PC-3 (cell line): Measurements from ENCODE around the gene DNAH17. TPM values are rescaled to one million over a fixed set of nuclear protein-coding genes. Genes with fewer than 3 reads are reported as not detected.

Experiments used
- ATAC-seq: fragments of 200-7000 bp; cut with Tn5 transposase; 2 replicates; pipeline ENCODE4 v1.9.1; 2020; ENCODE audit warnings: mild to moderate bottlenecking, moderate library complexity
- BruUV-seq: library from RNA; stranded (reverse); fragments of 400-500 nt; replicated peaks from 2 replicates; lab custom pipeline; 2021; lab: Mats Ljungman, UMichigan
- CTCF ChIA-PET: fragments of 300-600 bp; sonication (Branson Sonifier 250); formaldehyde crosslinking; loops from one replicate; lab custom pipeline; 2022; ENCODE audit warnings: antibody characterized with exemption; lab: Charles Lee
- POLR2A ChIA-PET: fragments of 300-600 bp; sonication (Branson Sonifier 250); formaldehyde crosslinking; loops from one replicate; lab custom pipeline; 2022; ENCODE audit warnings: antibody characterized with exemption; ENCODE audit not compliant: unreplicated experiment; lab: Charles Lee
- DNase-seq: peaks from one replicate; pipeline ENCODE4 v3.0.0-alpha.2; 2015
- H2AFZ ChIP-seq: fragments of 300-600 bp; sonication (generic); 2 replicates; pipeline ENCODE4 v1.6.0; 2016; ENCODE audit warnings: antibody characterized with exemption, low read length
- H3F3A ChIP-seq: fragments of 300-600 bp; sonication (generic); one replicate; pipeline ENCODE4 v1.6.0; 2017; ENCODE audit warnings: antibody characterized with exemption, low read length, control low read depth, mild to moderate bottlenecking; ENCODE audit not compliant: unreplicated experiment
- H3K27ac ChIP-seq: fragments of 300-600 bp; sonication (generic); 2 replicates; pipeline ENCODE4 v1.5.1; 2016; ENCODE audit warnings: mild to moderate bottlenecking, low read length
- H3K27me3 ChIP-seq: fragments of 300-600 bp; sonication (generic); 2 replicates; pipeline ENCODE4 v1.6.1; 2016; ENCODE audit warnings: low read length, mixed read lengths
- H3K36me3 ChIP-seq: fragments of 300-600 bp; sonication (generic); 2 replicates; pipeline ENCODE4 v1.6.1; 2016; ENCODE audit warnings: low read depth, mixed run types, low read length, mixed read lengths
- H3K4me1 ChIP-seq: fragments of 300-600 bp; sonication (generic); 2 replicates; pipeline ENCODE4 v1.5.1; 2016; ENCODE audit warnings: low read length; ENCODE audit not compliant: insufficient read depth
- H3K4me2 ChIP-seq: fragments of 300-600 bp; sonication (generic); 2 replicates; pipeline ENCODE4 v1.6.0; 2016; ENCODE audit warnings: low read length
- H3K4me3 ChIP-seq: fragments of 300-600 bp; sonication (generic); 2 replicates; pipeline ENCODE4 v1.5.1; 2016; ENCODE audit warnings: mild to moderate bottlenecking, low read length, mixed read lengths
- H3K79me2 ChIP-seq: fragments of 300-600 bp; sonication (generic); 2 replicates; pipeline ENCODE4 v1.6.1; 2017; ENCODE audit warnings: low read length, mixed read lengths
- H3K9ac ChIP-seq: fragments of 300-600 bp; sonication (generic); 2 replicates; pipeline ENCODE4 v1.6.0; 2016; ENCODE audit warnings: mild to moderate bottlenecking, low read length
- H3K9me2 ChIP-seq: fragments of 300-600 bp; sonication (generic); replicated peaks from 2 replicates; pipeline ENCODE4 v1.6.1; 2016; ENCODE audit warnings: mixed run types, low read length, mixed read lengths
- H3K9me3 ChIP-seq: fragments of 300-600 bp; sonication (generic); 2 replicates; pipeline ENCODE4 v1.6.1; 2016; ENCODE audit warnings: low read length, mixed read lengths
- H4K20me1 ChIP-seq: fragments of 300-600 bp; sonication (generic); 2 replicates; pipeline ENCODE4 v1.6.1; 2016; ENCODE audit warnings: low read length, mixed read lengths
- CTCF ChIP-seq: fragments of 300-600 bp; sonication (generic); conservative IDR thresholded peaks from 2 replicates; pipeline ENCODE4 v1.5.1; 2017; ENCODE audit warnings: antibody characterized with exemption, low read depth, mild to moderate bottlenecking, low read length
- EZH2 ChIP-seq: fragments of 300-600 bp; sonication (generic); IDR thresholded peaks from one replicate; pipeline ENCODE4 v1.6.1; 2017; ENCODE audit warnings: antibody characterized with exemption, mild to moderate bottlenecking, low read length; ENCODE audit not compliant: unreplicated experiment
- EZH2phosphoT487 ChIP-seq: fragments of 300-600 bp; sonication (generic); IDR thresholded peaks from 2 replicates; pipeline ENCODE4 v1.6.1; 2018; ENCODE audit warnings: mild to moderate bottlenecking, antibody characterized with exemption, low read length, borderline replicate concordance
- intact Hi-C: fragments of 100-400 bp; cut with micrococcal nuclease; formaldehyde crosslinking; loops from 2 replicates; pipeline ENCODE4 v1.9.0; 2023
- total RNA-seq: library from RNA; depleted of rRNA; stranded (reverse); fragments of >200 nt; gene quantifications from 2 replicates; pipeline ENCODE4 v1.2.3, GENCODE V29; 2014

DNAH17 gene
- total RNA-seq, 1 experiment from 2014 or later, result 0.04 TPM

GRCh38 chr17:78589031-78589675 is 12.0 kb upstream of the DNAH17 start:
- ChIA-PET POLR2A (no interaction called here), CTCF (no interaction called here)
- no peaks in the 10 kb centered on the region for H3F3A ChIP-seq
- no peaks in the 10 kb centered on the region for H3K9me3 ChIP-seq
- no TSS peak for BruUV-seq
- H4K20me1 ChIP-seq, result no peaks in the 10 kb centered on the region
- ATAC-seq (no peak), DNase-seq (no peak)
- H3K27me3 ChIP-seq, result peaks cover 26% of the 10 kb centered on the region; the same call in 1 of the 2 replicates
- TF ChIP-seq CTCF (no peak), EZH2phosphoT487 (no peak), EZH2 (no peak)
- no peak overlapping the region for H2AFZ ChIP-seq
- H3K36me3 ChIP-seq, result no peaks in the 10 kb centered on the region
- H3K4me3 ChIP-seq, result no peak overlapping the region
- no peak overlapping the region for H3K27ac ChIP-seq
- no peaks in the 10 kb centered on the region for H3K79me2 ChIP-seq
- H3K4me2 ChIP-seq, result no peak overlapping the region
- no peaks in the 10 kb centered on the region for H3K9me2 ChIP-seq
- H3K4me1 ChIP-seq, result peaks cover 24% of the 10 kb centered on the region
- intact Hi-C loops, result no loop called here
- no peak overlapping the region for H3K9ac ChIP-seq

GRCh38 chr17:78588258-78589030 is 11.2 kb upstream of the DNAH17 start:
- Histone ChIP-seq H3K27ac (no peak overlapping the region), H3K9ac (no peak overlapping the region), H3K27me3 (peaks cover 26% of the 10 kb centered on the region; the same call in 1 of the 2 replicates), H3K4me2 (no peak overlapping the region), H3K9me3 (no peaks in the 10 kb centered on the region), H3F3A (no peaks in the 10 kb centered on the region), H3K9me2 (no peaks in the 10 kb centered on the region), H3K79me2 (no peaks in the 10 kb centered on the region), H2AFZ (no peak overlapping the region), H3K4me3 (no peak overlapping the region), H4K20me1 (no peaks in the 10 kb centered on the region), H3K36me3 (no peaks in the 10 kb centered on the region), H3K4me1 (peaks cover 23% of the 10 kb centered on the region)
- no peak for TF ChIP-seq EZH2phosphoT487
- TF ChIP-seq EZH2, result no peak
- no peak for TF ChIP-seq CTCF
- no peak for DNase-seq
- ChIA-PET CTCF (no interaction called here), POLR2A (no interaction called here)
- no peak for ATAC-seq
- no TSS peak for BruUV-seq
- intact Hi-C loops, result no loop called here
